ENCODE results near the gene TOR2A. TPM values are rescaled to one million over a fixed set of nuclear protein-coding genes. Genes with fewer than 3 reads are reported as not detected.
A peak's percentile ranks its signal among the peaks of the same experiment; 100 is the strongest.

The TOR2A gene
- total RNA-seq, 1 donor from 2014 or later = 9.5 TPM

- ATAC-seq = no peak
Observed at GRCh38 chr9:127720031-127720864, 14.8 kb downstream of the TOR2A start.

GRCh38 chr9:127717766-127718165 is 17.3 kb downstream of the TOR2A start:
- ATAC-seq = no peak

- no peak for ATAC-seq
Observed at GRCh38 chr9:127716412-127716811, 18.7 kb downstream of the TOR2A start.

GRCh38 chr9:127715470-127716337 is 19.4 kb downstream of the TOR2A start, which contains the start of the genes PTRH1 and TTC16:
TSS of gene PTRH1 (minus strand) at chr9:127715663. CDS start at chr9:127715639, 24 bp downstream.
TSS of gene TTC16 (plus strand) at chr9:127716079. CDS start at chr9:127716146, 67 bp downstream.
- ATAC-seq = peak; percentile 93

- peak; percentile 58 for ATAC-seq
Observed at GRCh38 chr9:127714951-127715469, 20.1 kb downstream of the TOR2A start.

- no peak for ATAC-seq
Observed at GRCh38 chr9:127714020-127714750, 20.9 kb downstream of the TOR2A start.

- no peak for ATAC-seq
Observed at GRCh38 chr9:127712867-127713266, 22.2 kb downstream of the TOR2A start.

- no peak for ATAC-seq
Observed at GRCh38 chr9:127712371-127712770, 22.7 kb downstream of the TOR2A start.

- no peak for ATAC-seq
Observed at GRCh38 chr9:127711831-127712274, 23.2 kb downstream of the TOR2A start.

- no peak for ATAC-seq
Observed at GRCh38 chr9:127711226-127711701, 23.8 kb downstream of the TOR2A start.

GRCh38 chr9:127710204-127710783 is 24.8 kb downstream of the TOR2A start:
- ATAC-seq = no peak

GRCh38 chr9:127708952-127709587 is 26.0 kb downstream of the TOR2A start:
- ATAC-seq = no peak

- ATAC-seq = peak; percentile 61
Observed at GRCh38 chr9:127707766-127708165, 27.3 kb downstream of the TOR2A start.

GRCh38 chr9:127706836-127707241 is 28.3 kb downstream of the TOR2A start, which contains the start of gene CFAP157:
TSS of gene CFAP157 (plus strand) at chr9:127706988. CDS start at chr9:127707032, 44 bp downstream.
- ATAC-seq = no peak

- ATAC-seq = no peak
Observed at GRCh38 chr9:127705577-127706379, 29.3 kb downstream of the TOR2A start.

- ATAC-seq = no peak
Observed at GRCh38 chr9:127703289-127703946, 31.7 kb downstream of the TOR2A start.

- ATAC-seq = no peak
Observed at GRCh38 chr9:127700594-127701255, 34.4 kb downstream of the TOR2A start.

- ATAC-seq = no peak
Observed at GRCh38 chr9:127700140-127700539, 35.0 kb downstream of the TOR2A start.
